H9 (cell line): ENCODE data around the gene GJB5. TPM values are rescaled to one million over a fixed set of nuclear protein-coding genes. Genes with fewer than 3 reads are reported as not detected.

Experiments
- DNase-seq: peaks from one replicate; pipeline ENCODE4 v3.0.0-alpha.2; 2017
- H2AFZ ChIP-seq: one replicate; pipeline ENCODE4 v1.6.1; 2013; ENCODE audit warnings: mild to moderate bottlenecking, low read length, control low read depth, moderate library complexity
- H2AK5ac ChIP-seq: 2 replicates; pipeline ENCODE4 v1.6.1; 2013; ENCODE audit warnings: low read length, control low read depth, mixed read lengths; ENCODE audit not compliant: insufficient read length
- H2BK120ac ChIP-seq: one replicate; pipeline ENCODE4 v1.6.1; 2013; ENCODE audit warnings: low read depth, mild to moderate bottlenecking, low read length, control low read depth, inconsistent platforms; ENCODE audit not compliant: poor library complexity, severe bottlenecking
- H2BK12ac ChIP-seq: 2 replicates; pipeline ENCODE4 v1.6.1; 2013; ENCODE audit warnings: low read length, control low read depth, mixed read lengths, low read depth; ENCODE audit not compliant: insufficient read length
- H2BK15ac ChIP-seq: 2 replicates; pipeline ENCODE4 v1.6.1; 2013; ENCODE audit warnings: low read depth, low read length, control low read depth
- H2BK20ac ChIP-seq: one replicate; pipeline ENCODE4 v1.6.1; 2013; ENCODE audit warnings: low read depth, mild to moderate bottlenecking, low read length, control low read depth, inconsistent platforms; ENCODE audit not compliant: poor library complexity, severe bottlenecking
- H2BK5ac ChIP-seq: 2 replicates; pipeline ENCODE4 v1.6.1; 2013; ENCODE audit warnings: low read length, control low read depth, mixed read lengths; ENCODE audit not compliant: insufficient read length
- H3K14ac ChIP-seq: 2 replicates; pipeline ENCODE4 v1.6.1; 2013; ENCODE audit warnings: low read length, control low read depth; ENCODE audit not compliant: insufficient read depth
- H3K18ac ChIP-seq: 2 replicates; pipeline ENCODE4 v1.6.1; 2013; ENCODE audit warnings: low read depth, mild to moderate bottlenecking, mixed read lengths, low read length, control low read depth; ENCODE audit not compliant: insufficient read length
- H3K23ac ChIP-seq: 2 replicates; pipeline ENCODE4 v1.6.1; 2013; ENCODE audit warnings: low read length, control low read depth, mixed read lengths, low read depth; ENCODE audit not compliant: insufficient read length
- H3K23me2 ChIP-seq: 2 replicates; pipeline ENCODE4 v1.6.1; 2013; ENCODE audit warnings: low read depth, mild to moderate bottlenecking, mixed read lengths, low read length, control low read depth; ENCODE audit not compliant: insufficient read length, poor library complexity, severe bottlenecking
- H3K27ac ChIP-seq: 2 replicates; pipeline ENCODE4 v1.5.1; 2013; ENCODE audit warnings: low read length, control low read depth, mixed read lengths, low read depth; ENCODE audit not compliant: insufficient read length
- H3K27me3 ChIP-seq: 2 replicates; pipeline ENCODE4 v1.6.1; 2013; ENCODE audit warnings: low read length, control low read depth, inconsistent platforms; ENCODE audit not compliant: insufficient read depth
- H3K4ac ChIP-seq: 2 replicates; pipeline ENCODE4 v1.6.1; 2013; ENCODE audit warnings: low read depth, mild to moderate bottlenecking, control low read depth, inconsistent platforms, low read length, moderate library complexity
- H3K4me1 ChIP-seq: 2 replicates; pipeline ENCODE4 v1.6.1; 2013; ENCODE audit warnings: low read length, control low read depth, inconsistent platforms; ENCODE audit not compliant: insufficient read depth
- H3K4me2 ChIP-seq: 2 replicates; pipeline ENCODE4 v1.6.1; 2013; ENCODE audit warnings: low read length, control low read depth, mixed read lengths; ENCODE audit not compliant: insufficient read length, insufficient read depth
- H3K56ac ChIP-seq: 2 replicates; pipeline ENCODE4 v1.6.1; 2013; ENCODE audit warnings: low read depth, mild to moderate bottlenecking, mixed read lengths, low read length, control low read depth; ENCODE audit not compliant: insufficient read length
- H3K79me1 ChIP-seq: 2 replicates; pipeline ENCODE4 v1.6.1; 2013; ENCODE audit warnings: low read depth, mild to moderate bottlenecking, moderate library complexity, low read length, control low read depth, inconsistent platforms; ENCODE audit not compliant: insufficient read depth, poor library complexity, severe bottlenecking
- H3K79me2 ChIP-seq: 2 replicates; pipeline ENCODE4 v1.6.1; 2013; ENCODE audit warnings: low read length, control low read depth, inconsistent platforms; ENCODE audit not compliant: insufficient read depth
- H3K9ac ChIP-seq: 2 replicates; pipeline ENCODE4 v1.6.1; 2013; ENCODE audit warnings: low read length, control low read depth, mixed read lengths; ENCODE audit not compliant: insufficient read length; ENCODE audit errors: extremely low read depth
- H3K9me3 ChIP-seq: one replicate; pipeline ENCODE4 v1.6.1; 2013; ENCODE audit warnings: low read depth, low read length, inconsistent platforms; ENCODE audit not compliant: control insufficient read depth
- H3T11ph ChIP-seq: one replicate; pipeline ENCODE4 v1.6.1; 2013; ENCODE audit warnings: mild to moderate bottlenecking, low read length, control low read depth, inconsistent platforms
- H4K20me1 ChIP-seq: one replicate; pipeline ENCODE4 v1.6.1; 2013; ENCODE audit not compliant: control insufficient read depth, insufficient read length, insufficient read depth
- H4K5ac ChIP-seq: 2 replicates; pipeline ENCODE4 v1.6.1; 2013; ENCODE audit warnings: low read depth, mild to moderate bottlenecking, mixed read lengths, low read length, control low read depth; ENCODE audit not compliant: insufficient read length
- H4K8ac ChIP-seq: replicated peaks from 2 replicates; pipeline ENCODE4 v1.6.1; 2013; ENCODE audit warnings: low read length, control low read depth, mixed read lengths, low read depth; ENCODE audit not compliant: insufficient read length
- H4K91ac ChIP-seq: 2 replicates; pipeline ENCODE4 v1.6.1; 2013; ENCODE audit warnings: low read depth, mild to moderate bottlenecking, moderate library complexity, mixed read lengths, low read length, control low read depth; ENCODE audit not compliant: insufficient read length
- H3K27ac Mint-ChIP-seq, 3 experiments: 2 replicates in 2 of 3; 3 replicates in 1 of 3; pipeline ENCODE4 v1.8.0; 2020 to 2021; ENCODE audit warnings: mixed read lengths in 3 of 3, mild to moderate bottlenecking in 1 of 3, moderate library complexity in 1 of 3
- H3K27me3 Mint-ChIP-seq: 2 replicates; pipeline ENCODE4 v1.8.0; 2021; ENCODE audit warnings: low read depth, mild to moderate bottlenecking, moderate library complexity, mixed read lengths
- H3K36me3 Mint-ChIP-seq, 3 experiments: 2 replicates in 2 of 3; 3 replicates in 1 of 3; pipeline ENCODE4 v1.8.0; 2020 to 2021; ENCODE audit warnings: low read depth in 3 of 3, mixed read lengths in 3 of 3; ENCODE audit not compliant: insufficient read depth in 1 of 3
- H3K4me1 Mint-ChIP-seq, 2 experiments: 2 replicates each; pipeline ENCODE4 v1.8.0; 2020; ENCODE audit warnings: mixed read lengths in 2 of 2
- H3K4me3 Mint-ChIP-seq, 2 experiments: 2 replicates in 1 of 2; 3 replicates in 1 of 2; pipeline ENCODE4 v1.8.0; 2020 to 2021; ENCODE audit warnings: mild to moderate bottlenecking in 2 of 2, mixed read lengths in 2 of 2, moderate library complexity in 1 of 2
- H3K9me3 Mint-ChIP-seq, 2 experiments: 2 replicates in 1 of 2; 3 replicates in 1 of 2; pipeline ENCODE4 v1.8.0; 2020; ENCODE audit warnings: mild to moderate bottlenecking in 2 of 2, mixed read lengths in 2 of 2, moderate library complexity in 1 of 2
- WGBS: extraction: QIAGEN DNeasy Blood & Tissue Kit; methylation state at CpG from one replicate; pipeline ENCODE4 v1.1.7; 2013; ENCODE audit warnings: missing lambda C conversion rate, low lambda C conversion rate, mixed read lengths; ENCODE audit not compliant: insufficient read length; ENCODE audit errors: extremely low coverage; 5-methylcytosine and 5-hydroxymethylcytosine counted together
- total RNA-seq: library from RNA; stranded (reverse); gene quantifications from 2 replicates; pipeline ENCODE4 v1.2.1, GENCODE V29; 2021
- TF ChIP-seq, protein P1 (sequence below): fragments of 200-600 bp; sonication (generic); conservative IDR thresholded peaks from 3 replicates; pipeline ENCODE4 v1.8.0; 2021; ENCODE audit warnings: antibody characterized with exemption, mild to moderate bottlenecking

Gene GJB5
- total RNA-seq, 1 experiment from 2014 or later = 0.22 TPM

DNA sequence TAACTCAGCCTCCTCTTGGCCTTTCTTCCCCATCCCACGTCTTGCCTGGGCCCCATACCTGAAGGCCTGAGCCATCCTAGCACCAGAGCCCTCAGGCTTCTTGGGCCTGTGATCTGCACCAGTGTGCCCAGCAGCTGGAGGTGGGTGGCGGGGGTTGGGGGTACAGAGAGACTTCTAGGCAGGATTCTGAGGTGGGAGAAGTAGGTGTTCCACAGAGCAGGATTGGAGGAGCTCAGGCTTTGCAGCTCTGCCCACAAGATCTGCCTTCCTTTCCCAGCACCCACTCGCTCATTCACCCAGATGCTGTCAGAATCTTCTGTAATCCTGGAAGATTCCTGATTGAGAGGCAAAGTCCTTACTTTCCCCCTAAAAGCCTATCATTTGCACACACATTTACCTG, 10.0 kb upstream of the GJB5 start:
- no peak overlapping the region for H3K23ac ChIP-seq
- H3K4me1 ChIP-seq = no peaks in the 10 kb centered on the region; the same call in 1 of the 2 replicates
- no peak overlapping the region for H2BK5ac ChIP-seq
- H3K4me2 ChIP-seq = no peak overlapping the region
- H3K27ac ChIP-seq = no peak overlapping the region
- no CpG with 5 or more reads among the region's 3 CpGs for WGBS
- peaks cover 19 to 28% of the 10 kb centered on the region in 2 experiments for H3K4me1 Mint-ChIP-seq
- H2AFZ ChIP-seq = no peak overlapping the region
- no peaks in the 10 kb centered on the region for H3K79me1 ChIP-seq
- H3K79me2 ChIP-seq = no peaks in the 10 kb centered on the region
- H2BK15ac ChIP-seq = no peak overlapping the region
- no peak overlapping the region for H3K18ac ChIP-seq
- no peak overlapping the region for H2BK12ac ChIP-seq
- no peak overlapping the region for H2BK20ac ChIP-seq
- no peak overlapping the region for H3T11ph ChIP-seq
- H4K8ac ChIP-seq = no peak overlapping the region
- H4K91ac ChIP-seq = no peak overlapping the region
- no peak overlapping the region for H3K27ac Mint-ChIP-seq
- H3K9me3 Mint-ChIP-seq = no peaks in the 10 kb centered on the region; a peak in 1 of 5 replicates
- H3K4ac ChIP-seq = no peak overlapping the region
- no peak overlapping the region for H3K14ac ChIP-seq
- H4K20me1 ChIP-seq = no peaks in the 10 kb centered on the region
- H3K9me3 ChIP-seq = no peaks in the 10 kb centered on the region
- no peak for DNase-seq
- no peak overlapping the region for H3K56ac ChIP-seq
- TF ChIP-seq, protein P1, sequence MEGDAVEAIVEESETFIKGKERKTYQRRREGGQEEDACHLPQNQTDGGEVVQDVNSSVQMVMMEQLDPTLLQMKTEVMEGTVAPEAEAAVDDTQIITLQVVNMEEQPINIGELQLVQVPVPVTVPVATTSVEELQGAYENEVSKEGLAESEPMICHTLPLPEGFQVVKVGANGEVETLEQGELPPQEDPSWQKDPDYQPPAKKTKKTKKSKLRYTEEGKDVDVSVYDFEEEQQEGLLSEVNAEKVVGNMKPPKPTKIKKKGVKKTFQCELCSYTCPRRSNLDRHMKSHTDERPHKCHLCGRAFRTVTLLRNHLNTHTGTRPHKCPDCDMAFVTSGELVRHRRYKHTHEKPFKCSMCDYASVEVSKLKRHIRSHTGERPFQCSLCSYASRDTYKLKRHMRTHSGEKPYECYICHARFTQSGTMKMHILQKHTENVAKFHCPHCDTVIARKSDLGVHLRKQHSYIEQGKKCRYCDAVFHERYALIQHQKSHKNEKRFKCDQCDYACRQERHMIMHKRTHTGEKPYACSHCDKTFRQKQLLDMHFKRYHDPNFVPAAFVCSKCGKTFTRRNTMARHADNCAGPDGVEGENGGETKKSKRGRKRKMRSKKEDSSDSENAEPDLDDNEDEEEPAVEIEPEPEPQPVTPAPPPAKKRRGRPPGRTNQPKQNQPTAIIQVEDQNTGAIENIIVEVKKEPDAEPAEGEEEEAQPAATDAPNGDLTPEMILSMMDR = no peak
- H4K5ac ChIP-seq = no peak overlapping the region
- H2AK5ac ChIP-seq = no peak overlapping the region
- H2BK120ac ChIP-seq = no peak overlapping the region
- H3K4me3 Mint-ChIP-seq = no peak overlapping the region
- H3K23me2 ChIP-seq = no peaks in the 10 kb centered on the region
- peaks cover 20% of the 10 kb centered on the region for H3K27me3 Mint-ChIP-seq
- H3K27me3 ChIP-seq = no peaks in the 10 kb centered on the region; the same call in 1 of the 2 replicates
- no peaks in the 10 kb centered on the region; a peak in 1 of 7 replicates for H3K36me3 Mint-ChIP-seq
- no peak overlapping the region for H3K9ac ChIP-seq
